OCI-LY7 (cell line): ENCODE measurements around the gene RXRA.

Source experiments
- CTCF ChIP-seq: fragments of 200-600 bp; sonication (generic); conservative IDR thresholded peaks from 2 replicates; pipeline ENCODE4 v1.5.1; 2014; ENCODE audit warnings: mild to moderate bottlenecking, antibody characterized with exemption, low read length, moderate library complexity, mixed read lengths
- EZH2phosphoT487 ChIP-seq: fragments of 200-600 bp; sonication (generic); IDR thresholded peaks from 2 replicates; pipeline ENCODE4 v1.6.1; 2018; ENCODE audit warnings: low read depth, borderline replicate concordance, mild to moderate bottlenecking, mixed run types, antibody characterized with exemption, low read length, moderate library complexity, mixed read lengths

DNA sequence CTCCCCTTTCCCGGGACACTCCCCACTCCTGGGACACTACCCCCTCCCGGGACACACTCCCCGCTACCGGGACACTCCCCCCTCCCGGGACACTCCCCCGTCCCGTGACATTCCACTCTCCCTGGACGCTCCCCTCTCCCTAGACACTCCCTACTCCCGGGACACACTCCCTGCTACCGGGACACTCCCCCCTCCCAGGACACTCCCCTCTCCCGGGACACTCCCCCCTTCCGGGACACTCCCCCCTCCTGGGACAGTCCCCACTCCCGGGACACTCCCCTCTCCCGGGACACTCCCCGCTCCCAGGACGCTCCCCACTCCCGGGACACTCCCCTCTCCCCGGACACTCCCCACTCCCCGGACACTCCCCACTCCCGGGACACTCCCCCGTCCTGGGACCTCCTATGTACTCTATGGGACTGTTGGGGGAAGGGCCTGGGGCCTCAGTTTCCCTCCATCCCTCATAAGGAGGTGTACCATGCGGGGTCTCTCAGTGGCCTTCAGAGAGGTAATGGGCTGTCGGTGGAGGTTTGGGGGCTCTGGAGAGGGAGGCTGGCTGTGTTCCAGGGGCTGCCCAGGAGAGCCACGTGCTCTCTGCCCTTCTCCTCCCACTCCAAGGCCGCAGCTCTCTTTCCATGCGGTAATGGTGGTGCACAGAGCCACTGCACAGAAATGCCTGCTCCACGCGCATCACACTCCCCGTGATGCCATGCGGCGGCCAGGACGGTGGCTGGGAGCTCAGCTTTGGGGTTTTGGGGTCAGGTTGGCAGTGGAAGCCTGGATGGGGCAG, 96.2 kb downstream of the RXRA start:
- TF ChIP-seq CTCF, result no peak
- no peak for TF ChIP-seq EZH2phosphoT487
